Measurements from ENCODE around the gene AKAP13.
"Not testable (repeated sequence)": the region's sequence is repeated elsewhere in the genome, so short reads cannot be mapped to it uniquely, and the experiment has no call there.

The AKAP13 gene

GRCh38 chr15:85503151-85503799, 122.9 kb downstream of the AKAP13 start:
- DNase-seq = no peak

DNA sequence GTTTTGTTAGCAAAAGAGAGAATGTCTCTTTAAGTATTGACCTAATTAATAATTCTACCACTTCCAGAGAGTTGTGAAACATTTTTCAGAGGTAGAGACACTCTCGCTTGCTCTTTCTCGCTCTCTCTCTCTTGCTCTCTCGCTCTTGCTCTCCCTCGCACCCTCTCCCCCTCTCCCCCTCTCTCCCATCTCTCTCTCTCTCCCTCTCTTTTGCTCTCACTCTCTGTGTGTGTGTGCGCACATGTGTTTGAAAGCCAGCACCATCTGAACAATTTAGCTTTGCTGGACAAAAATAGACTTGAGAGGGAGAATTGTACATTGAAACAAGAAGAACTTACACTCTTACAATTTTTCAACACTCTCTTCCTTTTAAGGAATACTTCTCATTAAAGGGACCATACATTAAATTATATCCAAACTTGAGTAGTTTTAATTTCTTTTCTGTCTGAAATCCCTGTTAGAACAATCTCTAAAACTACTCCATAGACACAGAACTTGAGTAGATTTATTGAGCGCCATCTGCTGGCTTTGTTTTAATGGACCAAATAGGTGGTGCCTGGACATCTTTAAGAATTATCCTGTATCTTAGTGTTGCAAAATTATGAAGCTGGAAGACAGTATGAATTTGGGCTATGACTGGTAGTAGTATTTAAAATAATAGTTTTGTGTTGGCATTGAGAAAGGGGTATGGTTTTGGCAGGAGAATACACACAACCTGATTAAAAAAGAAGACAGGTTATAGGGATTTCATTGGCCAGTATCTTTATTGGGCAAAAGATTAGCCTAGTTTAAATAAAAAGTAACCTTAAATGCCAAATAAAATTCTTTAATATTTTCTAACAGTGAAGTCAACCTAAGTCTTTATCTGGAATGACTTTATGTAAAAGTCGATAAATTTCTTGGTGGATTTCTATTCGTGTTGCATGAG, 124.6 kb downstream of the AKAP13 start:
- peak; percentile 37 for DNase-seq

DNA sequence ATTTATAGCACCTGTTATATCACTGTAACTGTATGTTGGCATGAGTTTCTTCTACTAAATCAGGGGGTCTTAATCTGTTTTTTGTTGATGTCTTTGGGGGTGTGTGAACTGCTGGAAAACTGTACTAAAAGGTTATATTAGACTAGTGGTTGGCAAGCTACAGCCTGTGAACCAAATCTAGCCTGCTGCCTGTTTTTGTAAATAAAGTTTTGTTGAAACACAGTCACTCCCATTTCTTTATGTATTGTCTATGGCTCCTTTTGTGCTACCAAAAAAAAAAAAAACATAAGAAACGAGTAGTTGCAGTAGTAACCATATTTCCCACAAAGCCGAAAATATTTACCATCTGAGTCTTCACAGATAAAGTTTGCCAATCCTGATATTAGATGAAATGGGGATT, 126.7 kb downstream of the AKAP13 start:
- DNase-seq = no peak

- DNase-seq = no peak
Observed at GRCh38 chr15:85509973-85510372, 129.6 kb downstream of the AKAP13 start.

DNA sequence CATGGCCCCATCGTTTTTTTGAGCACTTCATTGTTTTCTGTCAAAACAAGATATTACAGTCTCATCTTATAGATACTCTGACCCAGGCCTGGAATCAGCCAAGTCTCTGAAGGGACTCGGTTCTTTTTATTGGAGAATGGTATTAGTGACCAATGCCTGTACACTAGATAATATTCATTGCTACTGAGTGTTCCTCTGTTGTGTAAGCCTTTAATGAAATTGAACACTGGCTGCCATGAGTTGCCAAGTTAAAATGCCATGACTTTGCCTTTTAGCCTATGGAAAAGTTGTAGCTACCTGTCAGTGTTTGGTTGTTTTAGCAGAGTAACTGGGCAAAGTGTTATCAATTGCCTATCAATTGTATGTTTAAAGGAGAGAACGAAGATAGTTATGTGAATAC, 134.0 kb downstream of the AKAP13 start:
- DNase-seq = no peak

GRCh38 chr15:85515212-85515611, 134.8 kb downstream of the AKAP13 start:
- no peak for DNase-seq

- DNase-seq = no peak
Observed at GRCh38 chr15:85517086-85517485, 136.7 kb downstream of the AKAP13 start.

DNA sequence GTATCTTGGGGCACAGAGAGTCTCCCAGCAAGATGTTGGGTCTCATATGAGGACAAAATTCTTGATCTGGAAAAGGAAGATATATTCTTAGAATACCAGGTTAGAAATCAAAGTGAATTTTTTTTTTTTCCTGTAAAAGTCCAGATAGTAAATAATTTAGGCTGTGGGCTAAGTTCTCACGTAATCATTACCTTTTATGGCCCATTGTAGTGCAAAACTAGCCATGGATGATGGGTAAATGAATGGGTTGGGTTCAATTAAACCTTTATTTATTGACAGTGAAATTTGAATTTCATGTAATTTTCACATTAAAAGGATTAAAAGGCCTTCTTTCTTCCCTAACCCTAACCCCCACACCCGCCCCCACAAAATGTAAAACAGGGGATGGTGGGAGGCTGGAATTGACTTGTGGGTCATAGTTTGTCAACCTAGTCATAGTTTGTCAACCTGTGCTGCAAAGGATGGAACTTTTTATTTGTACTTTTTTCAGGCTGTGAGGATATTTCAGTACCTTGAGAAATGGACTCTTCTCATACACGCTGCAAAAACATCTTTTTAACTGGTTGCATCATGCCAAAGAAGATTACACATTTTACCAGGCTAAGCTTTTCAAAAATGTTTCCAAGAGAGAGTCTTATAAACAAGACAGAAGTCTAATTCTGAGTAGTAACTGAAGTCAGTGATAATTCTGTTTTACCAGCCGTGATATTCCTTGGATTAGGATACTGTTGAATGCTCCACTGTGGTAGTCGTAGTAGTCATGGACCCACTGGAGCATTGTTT, 138.8 kb downstream of the AKAP13 start:
- no peak for DNase-seq

- no peak for DNase-seq
Observed at GRCh38 chr15:85520650-85521049, 140.2 kb downstream of the AKAP13 start.

DNA sequence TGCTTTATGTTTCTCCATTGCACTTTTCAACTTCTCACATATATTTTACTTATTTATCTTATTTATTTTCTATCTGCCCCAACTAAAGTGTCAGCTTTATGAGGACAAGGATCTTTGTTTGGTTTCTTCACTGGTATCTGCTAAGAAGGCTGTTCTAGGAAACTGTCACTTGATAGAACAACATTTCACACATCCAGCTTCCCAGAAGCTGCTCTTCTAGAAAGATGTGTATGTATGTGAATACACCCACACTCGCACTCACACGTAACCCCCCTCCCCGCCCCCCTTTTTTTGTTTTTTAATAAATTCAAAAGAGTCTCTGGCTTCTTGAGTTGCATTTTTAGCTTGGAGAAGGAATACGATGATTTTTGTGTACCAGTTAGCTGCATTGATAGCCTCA, 143.1 kb downstream of the AKAP13 start:
- no peak for DNase-seq

DNA sequence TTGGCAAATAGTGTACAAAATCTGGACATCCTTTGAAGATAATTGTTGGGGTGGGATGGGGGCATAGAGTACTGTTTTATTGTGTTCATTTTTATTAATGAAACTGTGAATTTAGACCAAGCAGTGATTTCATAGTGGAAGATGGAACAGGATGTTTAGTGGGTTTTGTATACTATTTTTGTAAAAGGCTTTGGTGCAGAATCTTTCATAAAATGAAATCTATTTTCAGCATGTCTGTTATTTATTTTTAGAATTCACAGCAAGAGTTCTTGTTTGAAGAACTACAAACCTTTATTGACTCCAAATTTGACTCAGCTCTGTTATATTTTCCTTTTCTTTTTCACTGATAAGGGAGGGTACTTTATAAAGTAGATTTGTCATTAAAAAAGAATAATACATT, 145.4 kb downstream of the AKAP13 start:
- DNase-seq = no peak

GRCh38 chr15:85527895-85528294, 147.5 kb downstream of the AKAP13 start:
- DNase-seq = no peak

GRCh38 chr15:85530079-85530478, 149.7 kb downstream of the AKAP13 start:
- DNase-seq = no peak

- no peak for DNase-seq
Observed at GRCh38 chr15:85531083-85531482, 150.7 kb downstream of the AKAP13 start.

DNA sequence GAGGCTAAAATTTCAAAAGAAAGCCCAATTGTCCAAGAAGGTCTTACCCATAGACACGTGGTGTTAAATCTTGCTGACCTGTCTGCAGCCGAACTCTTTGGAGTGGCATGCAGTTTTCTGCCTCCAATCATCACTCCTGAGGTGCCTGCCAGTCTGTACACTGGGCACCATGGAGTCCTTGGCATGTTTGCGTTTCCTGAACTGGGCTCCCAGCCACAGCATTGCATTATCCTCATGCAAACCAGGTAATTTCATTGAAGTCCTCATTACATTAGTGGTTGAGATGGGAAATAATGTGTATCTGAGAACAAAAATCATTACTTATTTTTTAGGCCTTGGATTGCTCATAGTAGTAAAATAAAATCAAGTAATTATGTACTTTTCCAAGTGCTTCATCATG, 152.3 kb downstream of the AKAP13 start:
- no peak for DNase-seq

DNA sequence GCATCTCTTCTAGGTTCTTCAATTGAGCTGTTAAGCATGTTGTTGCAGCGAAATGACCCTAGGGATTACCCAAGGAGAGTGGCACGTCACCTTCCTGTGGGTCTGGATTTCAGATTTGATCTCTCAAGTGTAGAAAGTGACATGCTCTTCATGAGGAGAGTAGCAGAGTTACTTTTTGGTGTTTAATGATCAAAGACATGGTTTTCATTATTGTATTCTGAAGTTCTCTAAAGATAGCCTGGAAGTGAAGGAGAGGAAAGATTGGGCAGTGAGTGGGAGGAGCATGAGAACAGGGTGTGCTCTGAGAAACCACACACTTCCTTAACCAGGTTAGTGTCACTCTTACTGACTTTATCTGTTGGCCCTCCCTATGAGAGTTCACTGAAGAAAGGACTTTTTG, 153.6 kb downstream of the AKAP13 start:
- no peak for DNase-seq

- DNase-seq = not testable (repeated sequence)
Observed at GRCh38 chr15:85535533-85536330, 155.3 kb downstream of the AKAP13 start.

DNA sequence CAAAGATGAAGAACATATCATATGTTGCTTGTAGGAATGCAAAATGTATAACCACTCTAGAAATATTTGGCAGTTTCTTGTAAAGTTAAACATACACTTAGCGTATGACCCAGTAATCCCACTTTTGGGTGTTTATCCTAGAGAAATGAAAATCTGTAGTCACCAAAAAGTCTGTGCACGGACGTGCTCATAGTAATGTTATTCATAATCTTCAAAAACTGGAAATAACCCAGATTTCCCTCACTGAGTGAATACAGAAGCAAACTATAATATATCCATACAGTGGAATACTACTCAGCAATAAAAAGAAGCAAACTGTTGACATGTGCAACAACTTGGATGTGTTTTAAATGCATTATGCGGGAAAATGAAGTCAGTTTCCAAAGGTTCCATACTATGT, 155.9 kb downstream of the AKAP13 start:
- DNase-seq = no peak

DNA sequence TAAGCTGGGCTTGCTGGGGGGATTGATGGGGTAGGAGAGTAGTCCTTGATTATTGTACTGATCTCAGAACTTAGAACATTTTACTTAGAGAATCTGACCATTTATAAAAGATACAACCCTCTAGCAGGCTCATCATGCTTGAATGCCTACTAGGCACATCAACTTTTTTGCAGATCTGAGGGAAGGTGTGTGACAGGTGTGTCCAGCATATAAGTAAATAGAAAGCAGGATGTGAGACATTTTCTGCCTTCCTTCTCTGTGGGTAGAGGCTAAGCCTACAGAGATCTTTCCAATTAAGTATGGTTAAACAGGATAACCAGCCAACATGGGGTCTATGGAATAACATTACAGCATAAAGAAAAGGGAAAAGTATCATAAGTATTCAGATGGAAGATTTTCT, 159.1 kb downstream of the AKAP13 start:
- DNase-seq = no peak

GRCh38 chr15:85540085-85540797, 159.8 kb downstream of the AKAP13 start:
- DNase-seq = no peak

- no peak for DNase-seq
Observed at GRCh38 chr15:85541744-85542143, 161.3 kb downstream of the AKAP13 start.

- DNase-seq = no peak
Observed at GRCh38 chr15:85542488-85542887, 162.1 kb downstream of the AKAP13 start.
